DND-41 (cell line): ENCODE data around the gene ANKLE2.

Experiments
- EZH2 ChIP-seq: IDR thresholded peaks from 3 replicates; pipeline ENCODE4 v1.6.1; 2012; ENCODE audit warnings: borderline replicate concordance, low read depth, mild to moderate bottlenecking, moderate library complexity, low read length, inconsistent platforms; ENCODE audit not compliant: severe bottlenecking
- TF ChIP-seq, protein P1 (sequence below): IDR thresholded peaks from 2 replicates; pipeline ENCODE4 v1.5.1; 2012; ENCODE audit warnings: borderline replicate concordance, low read length, moderate library complexity, mild to moderate bottlenecking; ENCODE audit not compliant: poor library complexity, severe bottlenecking; ENCODE audit errors: extremely low read depth

DNA sequence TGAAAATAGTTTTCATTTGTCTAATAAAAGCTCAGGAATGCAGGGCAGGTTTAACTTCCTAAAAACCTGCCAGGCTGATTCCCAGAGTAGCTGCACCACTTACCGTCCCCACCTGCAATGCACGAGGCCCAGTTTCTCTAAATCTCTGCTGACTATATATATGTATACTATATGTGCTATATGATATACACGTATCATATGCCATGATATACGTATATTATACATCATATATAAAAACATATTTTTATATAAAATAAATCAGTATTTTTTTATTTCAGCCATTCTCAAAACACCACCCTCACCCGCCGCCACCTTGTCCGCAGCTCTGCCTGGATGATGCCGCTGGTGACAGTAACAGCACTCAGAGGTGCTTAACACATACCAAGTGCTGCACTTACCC lies 2.3 kb downstream of the ANKLE2 start:
- TF ChIP-seq, protein P1, sequence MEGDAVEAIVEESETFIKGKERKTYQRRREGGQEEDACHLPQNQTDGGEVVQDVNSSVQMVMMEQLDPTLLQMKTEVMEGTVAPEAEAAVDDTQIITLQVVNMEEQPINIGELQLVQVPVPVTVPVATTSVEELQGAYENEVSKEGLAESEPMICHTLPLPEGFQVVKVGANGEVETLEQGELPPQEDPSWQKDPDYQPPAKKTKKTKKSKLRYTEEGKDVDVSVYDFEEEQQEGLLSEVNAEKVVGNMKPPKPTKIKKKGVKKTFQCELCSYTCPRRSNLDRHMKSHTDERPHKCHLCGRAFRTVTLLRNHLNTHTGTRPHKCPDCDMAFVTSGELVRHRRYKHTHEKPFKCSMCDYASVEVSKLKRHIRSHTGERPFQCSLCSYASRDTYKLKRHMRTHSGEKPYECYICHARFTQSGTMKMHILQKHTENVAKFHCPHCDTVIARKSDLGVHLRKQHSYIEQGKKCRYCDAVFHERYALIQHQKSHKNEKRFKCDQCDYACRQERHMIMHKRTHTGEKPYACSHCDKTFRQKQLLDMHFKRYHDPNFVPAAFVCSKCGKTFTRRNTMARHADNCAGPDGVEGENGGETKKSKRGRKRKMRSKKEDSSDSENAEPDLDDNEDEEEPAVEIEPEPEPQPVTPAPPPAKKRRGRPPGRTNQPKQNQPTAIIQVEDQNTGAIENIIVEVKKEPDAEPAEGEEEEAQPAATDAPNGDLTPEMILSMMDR, result no peak
- TF ChIP-seq EZH2, result no peak
